Endothelial cell of hepatic sinusoid (primary cell): ENCODE data around the gene MTARC1.

ENCODE experiments used
- in situ Hi-C: cut with HindIII; loops from 2 replicates; pipeline ENCODE4 v1.10.0; 2017; ENCODE audit warnings: low sequenced_read_pairs

Gene MTARC1

DNA sequence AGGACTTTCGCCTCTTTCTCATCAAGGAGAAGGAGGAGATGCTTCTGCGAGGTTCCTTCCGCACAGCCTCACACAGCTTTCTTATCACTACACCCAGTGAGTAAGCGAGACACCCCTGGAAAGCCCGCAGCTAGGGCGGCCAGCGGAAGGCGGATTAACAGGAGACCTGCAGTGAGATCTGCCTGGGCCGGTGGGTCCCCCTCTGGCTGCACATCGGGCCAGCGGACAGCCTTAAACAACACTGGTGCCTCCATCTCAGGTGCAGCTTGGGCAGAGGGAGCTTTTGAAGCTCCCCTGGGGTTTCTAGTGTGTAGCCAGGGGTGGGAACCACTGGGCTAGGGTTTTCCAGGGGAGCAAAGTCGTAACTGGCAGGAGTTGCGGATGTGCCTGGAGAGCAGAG lies 17.5 kb upstream of the MTARC1 start:
- in situ Hi-C loops = no loop called here

- in situ Hi-C loops = no loop called here
Measured at GRCh38 chr1:220770245-220770913, 16.3 kb upstream of the MTARC1 start.

- in situ Hi-C loops = no loop called here
Measured at GRCh38 chr1:220772846-220773245, 13.9 kb upstream of the MTARC1 start.

DNA sequence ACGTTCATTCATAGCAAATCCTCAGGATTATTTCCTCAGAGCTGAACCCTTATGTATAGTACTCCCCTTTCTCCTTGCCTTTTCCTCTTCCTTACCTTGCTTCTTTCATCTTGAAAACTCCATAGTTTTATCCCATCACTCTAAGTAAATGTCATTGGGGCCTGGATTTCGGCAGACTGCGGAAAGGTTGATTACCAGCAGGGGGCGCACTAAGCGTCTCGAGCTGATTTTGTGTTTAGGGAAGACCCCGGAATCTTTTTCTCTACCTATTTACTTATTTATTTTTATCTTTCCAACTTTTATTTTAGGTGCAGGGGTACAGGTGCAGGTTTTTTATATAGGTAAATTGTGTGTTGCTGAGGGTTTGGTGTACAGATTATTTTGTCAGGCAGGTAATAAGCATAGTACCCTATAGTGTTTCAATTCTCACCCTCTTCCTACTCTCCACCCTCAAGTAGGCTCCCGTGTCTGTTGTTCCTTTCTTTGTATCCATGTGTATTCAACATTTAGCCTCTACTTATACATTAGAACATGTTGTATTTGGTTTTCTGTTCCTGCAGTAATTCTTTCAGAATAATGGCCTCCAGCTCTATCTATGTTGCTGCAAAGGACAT lies 11.4 kb upstream of the MTARC1 start:
- in situ Hi-C loops = no loop called here

DNA sequence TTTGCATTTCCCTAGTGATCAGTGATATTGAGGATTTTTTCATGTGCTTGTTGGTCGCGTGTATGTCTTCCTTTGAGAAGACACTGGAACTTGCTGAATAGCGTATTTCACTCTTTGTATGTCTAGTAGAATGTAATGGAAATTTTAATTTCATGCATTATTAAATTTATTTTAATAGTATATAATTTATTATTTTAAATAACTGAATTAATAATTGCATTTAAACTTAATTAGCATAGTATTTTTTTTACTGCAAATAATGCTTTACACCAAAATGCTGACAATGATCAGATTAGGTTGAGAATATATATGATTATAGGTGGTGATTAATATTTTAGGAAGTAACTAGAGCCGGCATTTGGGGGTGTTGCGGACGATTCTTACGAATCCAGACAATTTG lies 10.5 kb upstream of the MTARC1 start:
- in situ Hi-C loops = no loop called here

- in situ Hi-C loops = no loop called here
Measured at GRCh38 chr1:220776720-220777326, 9.9 kb upstream of the MTARC1 start.

DNA sequence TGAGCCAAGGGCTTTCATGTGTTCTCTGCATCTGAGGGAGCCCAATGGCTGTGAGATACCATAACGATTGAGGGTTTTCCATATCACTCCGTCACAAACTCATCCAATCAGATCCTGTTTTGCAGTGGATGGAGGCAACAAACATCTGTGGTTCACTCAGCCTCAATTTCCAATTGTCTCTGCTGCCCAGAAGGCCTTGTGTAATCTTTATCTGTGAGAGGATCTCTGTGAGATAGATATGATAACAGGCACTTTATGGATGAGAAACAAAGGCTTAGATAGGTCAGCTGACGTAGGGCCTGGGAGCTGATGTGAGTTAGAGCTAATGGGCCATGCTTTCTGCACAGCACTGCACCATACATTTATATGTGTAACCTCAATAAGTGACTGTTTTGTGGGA lies 3.3 kb upstream of the MTARC1 start:
- in situ Hi-C loops = no loop called here

- in situ Hi-C loops = no loop called here
Measured at GRCh38 chr1:220784751-220785150, 2.0 kb upstream of the MTARC1 start.

DNA sequence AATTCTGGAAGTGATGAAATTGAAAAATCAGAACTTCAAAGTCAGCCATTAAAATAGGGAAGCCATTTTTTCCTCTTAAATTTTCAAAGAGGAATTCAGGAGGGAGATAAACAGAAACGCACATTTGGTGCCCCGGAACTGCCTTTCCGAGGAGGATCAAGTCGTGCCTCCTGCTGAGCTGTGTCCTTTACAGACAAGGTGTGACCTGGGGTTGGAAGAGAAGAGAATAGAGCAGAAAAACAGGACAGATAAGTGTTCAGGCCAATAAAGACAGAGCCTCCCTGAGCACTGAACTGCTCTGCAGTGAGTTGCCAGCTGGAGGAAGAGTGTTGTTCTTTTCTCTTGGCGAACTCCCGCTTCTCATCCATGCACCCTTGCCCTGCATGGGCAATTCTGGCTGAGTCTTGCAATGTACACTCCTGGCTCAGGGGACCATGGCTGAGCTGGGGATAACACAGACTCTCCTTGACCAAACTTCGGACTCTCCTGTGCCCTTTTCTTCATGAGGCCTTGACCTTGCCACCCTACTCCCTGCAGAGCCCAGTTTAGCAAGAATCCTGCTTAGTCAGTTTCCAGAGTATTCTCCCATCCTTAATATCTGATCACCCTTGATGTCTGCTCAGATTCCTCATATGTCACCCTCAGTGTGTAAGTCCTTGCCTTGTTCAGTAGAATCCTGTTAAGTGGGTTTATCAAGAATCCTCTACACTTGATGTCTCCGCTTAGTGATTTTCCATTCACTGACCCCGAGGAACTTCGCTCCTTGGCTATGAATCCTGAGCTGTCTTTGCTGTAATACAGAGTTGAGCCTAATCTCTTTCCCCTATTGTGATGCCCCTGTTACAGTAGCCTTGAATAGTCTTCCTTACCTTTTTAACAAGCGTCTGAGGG lies 1.3 kb upstream of the MTARC1 start:
- in situ Hi-C loops = no loop called here

DNA sequence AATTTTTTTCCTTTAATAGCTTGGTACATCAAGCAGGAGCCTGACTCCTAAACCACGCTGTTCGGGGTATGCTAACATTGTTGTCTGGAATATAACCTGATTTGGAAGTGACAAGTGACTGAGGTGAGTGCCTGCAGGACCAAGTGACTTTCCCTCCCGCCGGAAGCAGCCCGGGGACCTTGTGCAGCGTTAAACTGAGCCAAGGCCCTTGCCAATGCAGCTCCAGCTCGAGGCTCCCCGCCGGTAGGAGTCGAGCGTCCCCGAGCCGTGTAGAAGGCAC lies 716 bp upstream of the MTARC1 start:
- in situ Hi-C loops = no loop called here

DNA sequence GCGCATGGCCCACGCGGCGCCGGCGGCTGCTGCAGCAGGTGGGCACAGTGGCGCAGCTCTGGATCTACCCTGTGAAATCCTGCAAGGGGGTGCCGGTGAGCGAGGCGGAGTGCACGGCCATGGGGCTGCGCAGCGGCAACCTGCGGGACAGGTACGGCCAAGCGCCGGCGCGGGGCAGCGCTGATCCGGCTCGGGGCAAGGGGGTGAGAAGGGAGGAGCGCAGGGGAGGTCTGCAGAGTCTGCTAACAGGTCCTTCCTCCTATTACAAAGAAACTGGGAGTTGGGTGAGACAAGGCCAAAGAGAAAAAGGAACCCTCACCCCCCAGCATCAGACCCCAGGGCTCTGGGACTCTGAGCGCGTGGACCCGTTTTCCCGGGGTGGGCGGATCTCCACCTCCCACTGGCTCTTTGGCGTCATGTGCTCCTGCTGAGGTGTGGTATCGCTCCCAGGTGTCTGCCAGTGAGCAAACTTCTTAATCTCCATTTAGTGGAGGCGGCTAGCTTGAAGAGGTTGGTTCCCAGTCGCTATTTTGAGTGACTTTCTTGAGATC lies 431 bp downstream of the MTARC1 start:
- in situ Hi-C loops = no loop called here

GRCh38 chr1:220788900-220789299 lies 2.2 kb downstream of the MTARC1 start:
- in situ Hi-C loops = no loop called here

- in situ Hi-C loops = no loop called here
Measured at GRCh38 chr1:220789532-220790147, 2.9 kb downstream of the MTARC1 start.

- in situ Hi-C loops = no loop called here
Measured at GRCh38 chr1:220791285-220791684, 4.6 kb downstream of the MTARC1 start.

DNA sequence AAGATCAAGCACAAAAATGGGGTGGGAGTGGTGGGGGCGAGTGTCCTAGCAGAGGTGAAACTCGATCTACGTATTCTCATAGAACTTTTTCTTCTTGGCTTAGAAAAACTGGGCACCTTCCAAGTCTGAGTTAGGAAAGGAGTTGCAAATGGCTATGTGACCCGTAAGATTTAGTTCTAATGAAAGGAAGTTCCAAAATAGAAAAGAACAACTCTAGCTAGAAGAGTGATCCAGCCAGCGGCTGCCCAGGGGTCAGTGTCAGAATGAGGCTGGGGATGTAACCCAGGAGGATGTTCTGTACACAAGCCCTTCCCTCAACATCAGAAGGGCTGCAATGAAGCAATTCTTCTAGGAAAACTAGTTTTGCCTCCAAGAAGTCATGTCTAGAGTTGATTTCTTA lies 5.2 kb downstream of the MTARC1 start:
- in situ Hi-C loops = no loop called here

DNA sequence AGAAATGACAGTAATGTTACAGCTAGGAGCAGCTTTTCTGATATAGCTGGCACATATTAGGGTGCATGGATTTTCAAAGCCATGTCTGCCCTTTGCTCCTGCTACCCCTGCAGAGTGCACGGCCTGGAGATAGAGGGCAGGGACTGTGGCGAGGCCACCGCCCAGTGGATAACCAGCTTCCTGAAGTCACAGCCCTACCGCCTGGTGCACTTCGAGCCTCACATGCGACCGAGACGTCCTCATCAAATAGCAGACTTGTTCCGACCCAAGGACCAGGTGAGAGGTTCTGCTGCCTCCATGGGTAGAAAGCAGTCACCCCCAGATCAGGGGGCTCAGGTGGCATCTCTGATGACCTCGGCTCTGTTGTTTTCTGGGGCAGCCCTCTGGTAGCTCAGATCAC lies 9.8 kb downstream of the MTARC1 start:
- in situ Hi-C loops = no loop called here

DNA sequence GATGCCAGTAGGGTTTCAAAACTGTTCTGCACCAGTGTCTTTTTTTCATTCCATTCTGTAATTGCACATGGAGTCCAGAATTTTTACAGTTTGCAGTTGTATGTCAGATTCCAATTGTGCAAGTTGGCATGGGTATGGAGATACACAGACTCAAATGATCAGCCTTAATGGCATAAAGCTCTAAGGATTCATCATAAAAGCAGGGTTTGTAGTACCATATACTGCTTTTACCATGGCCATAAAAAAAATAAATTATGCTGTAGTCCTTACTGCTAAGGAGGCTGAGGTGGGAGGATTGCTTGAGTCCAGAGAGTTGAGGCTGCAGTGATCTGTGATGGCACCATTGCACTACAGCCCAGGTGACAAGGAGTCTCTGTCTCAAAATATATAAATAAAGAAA lies 10.3 kb downstream of the MTARC1 start:
- in situ Hi-C loops = no loop called here

- in situ Hi-C loops = no loop called here
Measured at GRCh38 chr1:220797553-220797952, 10.8 kb downstream of the MTARC1 start.

- in situ Hi-C loops = no loop called here
Measured at GRCh38 chr1:220798338-220798737, 11.6 kb downstream of the MTARC1 start.

GRCh38 chr1:220800262-220800661 lies 13.5 kb downstream of the MTARC1 start:
- in situ Hi-C loops = no loop called here
